Fibroblast of villous mesenchyme (primary cell): ENCODE results near the gene DLG1. TPM values are rescaled to one million over a fixed set of nuclear protein-coding genes. Genes with fewer than 3 reads are reported as not detected.

Experiments
- DNase-seq: peaks from one replicate; pipeline ENCODE4 v3.0.0-alpha.2; 2010; ENCODE audit warnings: low read depth
- H3K4me3 ChIP-seq: 2 replicates; pipeline ENCODE4 v1.5.1; 2011; ENCODE audit warnings: low read depth, mild to moderate bottlenecking, low read length
- total RNA-seq: library from RNA; depleted of rRNA; stranded (reverse); fragments of >200 nt; gene quantifications from 2 replicates; pipeline ENCODE4 v1.2.3, GENCODE V29; 2012
- TF ChIP-seq, protein P1 (sequence below): IDR thresholded peaks from 2 replicates; pipeline ENCODE4 v1.5.1; 2012; ENCODE audit warnings: low read depth, mild to moderate bottlenecking, low read length; ENCODE audit not compliant: insufficient read depth

The DLG1 gene
- total RNA-seq, 1 donor = 87.7 TPM

DNA sequence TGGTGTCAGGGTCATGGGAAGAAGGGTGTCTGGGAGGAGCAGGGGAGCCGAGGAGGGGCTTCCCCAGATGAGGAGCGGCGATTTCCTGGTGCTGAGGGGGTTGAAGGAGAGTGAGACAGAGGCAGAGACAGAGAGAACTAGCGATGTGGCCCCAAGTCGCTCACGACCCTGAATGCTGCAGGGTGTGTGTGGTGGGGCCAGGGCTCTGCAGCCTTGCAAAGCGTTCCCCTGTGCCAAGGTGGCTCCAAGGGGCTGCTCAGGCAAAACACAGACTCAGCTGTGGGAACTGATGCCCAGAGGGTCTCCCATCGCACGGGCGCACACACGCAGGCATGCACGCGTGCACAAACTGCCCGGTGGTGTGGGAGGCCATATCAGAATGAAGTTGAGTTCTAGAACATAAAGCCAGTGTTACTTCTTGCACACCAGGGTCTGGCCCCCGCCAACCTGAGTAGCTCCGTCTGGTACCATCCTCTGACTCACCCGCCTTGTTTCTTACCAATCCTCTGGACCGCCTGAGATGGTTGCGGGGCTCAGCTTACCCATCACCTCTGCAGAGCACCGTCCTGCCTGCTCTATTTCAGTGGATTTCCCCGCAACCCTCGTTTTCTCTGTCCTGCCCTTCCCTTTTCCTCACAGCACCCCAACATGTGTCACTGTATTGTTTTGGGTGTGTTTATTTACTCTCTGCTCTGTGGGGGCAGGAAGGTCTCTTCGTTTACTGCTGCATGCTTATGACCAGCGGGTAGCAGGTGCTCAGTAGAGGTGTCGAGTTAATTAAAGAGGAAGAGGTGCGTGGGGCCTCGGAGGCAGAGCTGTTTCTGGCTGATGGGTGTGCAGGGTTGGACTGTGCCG is 273.3 kb downstream of the DLG1 start:
- no peak for DNase-seq
- TF ChIP-seq, protein P1, sequence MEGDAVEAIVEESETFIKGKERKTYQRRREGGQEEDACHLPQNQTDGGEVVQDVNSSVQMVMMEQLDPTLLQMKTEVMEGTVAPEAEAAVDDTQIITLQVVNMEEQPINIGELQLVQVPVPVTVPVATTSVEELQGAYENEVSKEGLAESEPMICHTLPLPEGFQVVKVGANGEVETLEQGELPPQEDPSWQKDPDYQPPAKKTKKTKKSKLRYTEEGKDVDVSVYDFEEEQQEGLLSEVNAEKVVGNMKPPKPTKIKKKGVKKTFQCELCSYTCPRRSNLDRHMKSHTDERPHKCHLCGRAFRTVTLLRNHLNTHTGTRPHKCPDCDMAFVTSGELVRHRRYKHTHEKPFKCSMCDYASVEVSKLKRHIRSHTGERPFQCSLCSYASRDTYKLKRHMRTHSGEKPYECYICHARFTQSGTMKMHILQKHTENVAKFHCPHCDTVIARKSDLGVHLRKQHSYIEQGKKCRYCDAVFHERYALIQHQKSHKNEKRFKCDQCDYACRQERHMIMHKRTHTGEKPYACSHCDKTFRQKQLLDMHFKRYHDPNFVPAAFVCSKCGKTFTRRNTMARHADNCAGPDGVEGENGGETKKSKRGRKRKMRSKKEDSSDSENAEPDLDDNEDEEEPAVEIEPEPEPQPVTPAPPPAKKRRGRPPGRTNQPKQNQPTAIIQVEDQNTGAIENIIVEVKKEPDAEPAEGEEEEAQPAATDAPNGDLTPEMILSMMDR = no peak
- no peak overlapping the region for H3K4me3 ChIP-seq

DNA sequence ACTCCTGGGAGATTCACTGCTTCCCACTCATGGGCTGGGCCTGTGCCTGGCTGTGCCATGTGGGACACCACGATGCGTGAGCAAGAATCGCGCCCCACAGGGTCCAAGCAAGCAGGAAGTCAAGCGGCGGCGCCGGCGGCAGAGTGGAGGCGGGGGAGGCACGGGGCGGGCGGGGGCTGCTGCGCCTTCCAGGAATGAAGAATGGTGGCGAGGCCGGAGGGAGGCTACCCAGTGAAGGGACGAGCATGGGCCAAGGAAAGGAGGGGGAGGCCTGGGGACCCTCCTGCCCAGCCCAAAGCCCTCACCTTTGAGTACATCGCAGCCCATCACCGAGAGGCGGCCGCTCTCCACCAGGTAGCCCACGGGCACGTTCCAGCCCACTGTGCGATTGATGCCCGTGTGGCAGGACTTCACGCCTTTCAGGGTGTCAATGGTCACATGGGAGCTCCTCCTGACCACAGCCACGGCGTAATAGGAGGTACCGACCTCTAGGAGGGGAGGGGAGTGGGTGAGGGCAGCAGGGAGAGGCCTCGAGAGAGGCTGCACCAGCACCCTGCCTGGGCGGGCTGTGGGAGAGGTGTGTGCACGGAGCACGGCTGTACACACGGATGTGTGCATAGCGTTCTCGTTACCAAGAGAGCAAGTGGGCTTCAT is 274.3 kb downstream of the DLG1 start:
- no peak overlapping the region for H3K4me3 ChIP-seq
- no peak for DNase-seq
- TF ChIP-seq, protein P1 = no peak

DNA sequence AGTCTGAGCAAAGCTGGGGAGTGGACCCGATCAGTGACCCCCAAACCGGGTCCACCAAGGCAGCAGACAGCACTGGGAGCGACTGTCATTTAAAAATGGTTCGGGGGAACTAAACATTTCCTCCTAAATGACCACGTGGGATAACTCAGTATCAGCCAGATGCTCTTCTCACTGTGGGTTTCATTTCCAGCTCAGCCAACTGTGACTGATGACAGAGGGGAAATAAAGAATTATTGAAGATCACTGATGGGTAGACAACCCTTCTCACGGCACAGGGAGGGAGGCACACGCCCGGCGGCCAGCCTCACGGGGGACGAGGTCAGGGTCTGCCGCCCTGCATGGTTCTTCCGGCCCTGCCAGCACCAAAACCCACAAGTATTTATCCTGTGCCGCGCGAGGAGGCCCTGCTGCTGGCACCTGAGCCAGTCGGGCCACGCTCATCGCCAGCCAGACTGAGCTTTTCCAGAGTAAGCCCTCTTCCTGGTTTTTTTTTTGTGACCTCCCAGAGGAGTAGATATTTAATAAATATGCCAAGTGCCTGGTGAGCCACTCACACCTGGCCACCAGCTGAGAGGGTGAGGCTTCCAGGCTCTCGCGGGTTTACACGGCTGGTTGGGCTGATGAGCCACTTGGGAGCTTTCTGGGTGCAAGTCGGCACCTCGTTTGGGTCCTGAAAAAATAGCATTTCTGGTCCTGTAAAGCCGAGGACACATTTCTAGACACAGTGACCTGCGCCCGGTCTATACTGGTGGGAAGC is 275.0 kb downstream of the DLG1 start:
- no peak overlapping the region for H3K4me3 ChIP-seq
- no peak for DNase-seq
- TF ChIP-seq, protein P1 = no peak

DNA sequence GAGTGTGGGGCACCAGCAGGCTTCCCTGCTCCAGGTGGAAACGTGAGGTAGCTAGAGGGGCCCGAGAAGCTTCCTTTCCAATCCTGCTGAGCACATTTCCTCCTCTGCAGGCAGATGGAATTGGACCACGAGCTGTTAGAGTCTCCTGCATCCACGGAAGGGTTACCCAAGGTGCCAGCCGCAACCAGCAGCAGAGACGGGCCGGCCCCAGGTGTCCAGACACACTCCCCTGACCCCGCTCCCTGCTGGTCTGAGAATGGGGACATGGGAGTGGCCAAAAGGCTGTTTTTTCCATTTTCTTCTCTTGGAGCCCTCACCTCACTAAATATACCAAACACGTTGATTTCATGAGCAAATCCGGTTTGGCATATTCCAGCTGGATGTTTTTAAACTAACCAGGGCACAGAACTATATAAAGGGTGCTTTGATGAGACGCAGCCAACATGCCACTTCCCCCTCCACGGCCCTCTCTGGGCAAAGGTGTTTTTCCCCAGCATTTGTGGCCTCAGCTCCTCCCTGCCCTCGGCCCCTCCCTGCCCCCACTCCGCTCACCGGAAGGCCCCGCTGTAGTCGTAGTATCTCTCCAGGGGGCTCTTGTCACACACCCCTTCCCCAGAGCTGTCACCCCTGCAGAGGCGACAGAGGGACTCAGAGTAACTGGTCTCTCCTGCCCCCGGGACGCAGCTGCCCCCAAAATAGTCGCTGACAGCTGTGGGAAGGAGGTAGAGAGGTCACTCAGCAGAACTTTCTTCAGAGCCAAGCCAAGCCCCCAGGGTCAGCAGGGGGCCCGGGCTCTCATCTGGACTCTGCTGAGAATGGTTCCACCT is 275.8 kb downstream of the DLG1 start:
- DNase-seq = no peak
- TF ChIP-seq, protein P1 = no peak

DNA sequence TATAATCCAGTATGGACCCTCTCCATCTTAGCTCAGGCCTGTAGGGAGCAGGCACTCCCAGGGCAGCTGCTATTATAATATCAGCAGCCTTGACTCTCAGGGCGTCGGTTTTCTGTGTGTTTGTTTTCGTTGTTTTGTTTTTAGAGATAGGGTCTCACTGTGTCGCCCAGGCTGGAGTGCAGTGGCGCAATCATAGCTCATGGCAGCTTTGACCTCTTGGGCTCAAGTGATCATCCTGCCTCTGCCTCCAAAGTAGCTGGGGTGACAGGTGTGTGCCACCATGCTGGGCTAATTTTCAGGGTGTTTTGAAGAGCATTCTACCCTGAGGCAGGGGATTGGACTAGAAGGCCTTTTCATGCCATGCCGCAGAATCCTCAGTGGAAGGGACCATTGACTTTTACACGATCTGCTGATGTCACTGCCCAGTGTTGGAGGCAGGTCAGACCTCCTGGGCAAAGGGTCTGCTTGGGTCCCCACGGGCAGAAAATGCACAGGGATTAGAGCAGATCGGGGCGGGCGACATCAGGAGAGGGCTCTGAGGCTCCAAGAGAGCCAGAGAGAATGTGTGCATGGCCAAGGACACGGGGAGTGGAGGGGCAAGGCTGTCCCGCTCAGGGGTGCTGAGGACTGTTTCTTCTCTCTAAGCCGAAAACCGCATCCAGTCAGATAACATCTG is 276.5 kb downstream of the DLG1 start:
- TF ChIP-seq, protein P1 = no peak
- no peak overlapping the region for H3K4me3 ChIP-seq
- DNase-seq = no peak

More for the DNA sequence above, 275.8 kb downstream of the DLG1 start:
- no peak overlapping the region for H3K4me3 ChIP-seq
